HepG2 (cell line): Measurements from ENCODE around the gene PNLIPRP1. TPM values are rescaled to one million over a fixed set of nuclear protein-coding genes. Genes with fewer than 3 reads are reported as not detected.

Experiments
- ATAC-seq: fragments of 200-7000 bp; cut with Tn5 transposase; 3 replicates; pipeline ENCODE4 v1.9.1; 2020; ENCODE audit warnings: mild to moderate bottlenecking, moderate library complexity
- BruUV-seq: library from RNA; stranded (reverse); fragments of 400-500 nt; replicated peaks from 2 replicates; lab custom pipeline; 2021; lab: Mats Ljungman, UMichigan
- CTCF ChIA-PET: fragments of 300-600 bp; formaldehyde crosslinking; extraction: SDS; loops from one replicate; lab custom pipeline; 2021; ENCODE audit warnings: low total read pairs, inconsistent platforms, low intra/inter-chr PET ratio; lab: Yijun Ruan, JAX
- POLR2A ChIA-PET: fragments of 350-600 bp; sonication (Branson Sonifier 250); formaldehyde crosslinking; loops from one replicate; lab custom pipeline; 2020; ENCODE audit warnings: antibody characterized with exemption, inconsistent platforms; lab: Yijun Ruan, JAX
- DNase-seq: peaks from one replicate; pipeline ENCODE4 v3.0.0-alpha.2; 2015; ENCODE audit warnings: low spot score
- FAIRE-seq: peaks from 3 replicates; lab custom pipeline; 2011; peaks lifted over from hg19 to GRCh38; lab: Jason Lieb, UNC
- H2AFZ ChIP-seq: one replicate; pipeline ENCODE4 v1.6.1; 2011; ENCODE audit warnings: low read length, inconsistent platforms
- H3K27ac ChIP-seq: fragments of 300-600 bp; 3 replicates; pipeline ENCODE4 v1.8.0; 2011; ENCODE audit warnings: mixed run types, mild to moderate bottlenecking, mixed read lengths, low read length, inconsistent platforms; ENCODE audit not compliant: insufficient read depth; ENCODE audit errors: extremely low read length
- H3K27me3 ChIP-seq, 2 experiments: fragments of 200-600 bp in 1 of 2; 2 replicates in 1 of 2; 3 replicates in 1 of 2; pipeline versions ENCODE4 v1.6.0 to v1.8.0; 2011; ENCODE audit warnings: low read length in 2 of 2, mild to moderate bottlenecking in 2 of 2, moderate library complexity in 2 of 2, inconsistent platforms in 1 of 2; ENCODE audit not compliant: insufficient read depth in 2 of 2, control insufficient read depth in 1 of 2
- H3K36me3 ChIP-seq, 2 experiments: fragments of 200-600 bp in 1 of 2; replicated peaks in 1 of 2; 2 replicates in 1 of 2; 3 replicates in 1 of 2; pipeline versions ENCODE4 v1.5.1 to v1.8.0; 2011; ENCODE audit warnings: low read length in 2 of 2, inconsistent platforms in 1 of 2; ENCODE audit not compliant: insufficient read depth in 2 of 2, control insufficient read depth in 1 of 2
- H3K4me1 ChIP-seq: 2 replicates; pipeline ENCODE4 v1.5.1; 2012; ENCODE audit warnings: low read length, inconsistent platforms; ENCODE audit not compliant: insufficient read depth
- H3K4me2 ChIP-seq: 2 replicates; pipeline ENCODE4 v1.6.0; 2011; ENCODE audit warnings: low read depth, low read length, inconsistent platforms
- H3K4me3 ChIP-seq, 3 experiments: fragments of 200-600 bp in 1 of 3; sonication (generic), shearing (Covaris generic) in 1 of 3; replicated peaks in 1 of 3; 2 replicates each; pipeline ENCODE4 v1.5.1; 2011 to 2016; ENCODE audit warnings: low read length in 3 of 3, inconsistent platforms in 2 of 3, low read depth in 2 of 3, mild to moderate bottlenecking in 2 of 3, control low read depth in 1 of 3, mixed read lengths in 1 of 3; ENCODE audit not compliant: insufficient read depth in 1 of 3
- H3K79me2 ChIP-seq: one replicate; pipeline ENCODE4 v1.6.1; 2011; ENCODE audit warnings: low read length, inconsistent platforms; ENCODE audit not compliant: insufficient read depth
- H3K9ac ChIP-seq: 2 replicates; pipeline ENCODE4 v1.6.0; 2011; ENCODE audit warnings: mild to moderate bottlenecking, low read depth, low read length, inconsistent platforms; ENCODE audit not compliant: insufficient read depth
- H3K9me3 ChIP-seq: 2 replicates; pipeline ENCODE4 v1.5.1; 2012; ENCODE audit warnings: mild to moderate bottlenecking, low read length
- H4K20me1 ChIP-seq: 2 replicates; pipeline ENCODE4 v1.6.0; 2011; ENCODE audit warnings: inconsistent platforms, mild to moderate bottlenecking, low read length, moderate library complexity; ENCODE audit not compliant: insufficient read depth
- ATF7 ChIP-seq, 2 experiments: fragments of 450-650 bp in 1 of 2; sonication (generic) in 1 of 2; formaldehyde crosslinking in 1 of 2; IDR thresholded peaks; 2 replicates each; pipeline versions ENCODE4 v1.4.0 to v1.6.1; 2016 to 2020; ENCODE audit warnings: antibody characterized with exemption in 1 of 2, mild to moderate bottlenecking in 1 of 2, missing genetic modification reagents in 1 of 2
- CTCF ChIP-seq: sonication (generic); formaldehyde crosslinking; IDR thresholded peaks from 2 replicates; pipeline ENCODE4 v1.5.0; 2020; ENCODE audit warnings: mild to moderate bottlenecking, missing genetic modification reagents, moderate library complexity
- NFAT5 ChIP-seq: sonication (generic); formaldehyde crosslinking; IDR thresholded peaks from 2 replicates; pipeline ENCODE4 v1.4.0; 2020; ENCODE audit warnings: missing genetic modification reagents
- RBM39 ChIP-seq: fragments of 200-400 bp; formaldehyde crosslinking; IDR thresholded peaks from one replicate; pipeline ENCODE4 v1.6.1; 2018; ENCODE audit warnings: antibody characterized with exemption, mild to moderate bottlenecking, low read depth, low read length; ENCODE audit not compliant: poor library complexity, severe bottlenecking
- XRCC5 ChIP-seq: fragments of 200-400 bp; formaldehyde crosslinking; optimal IDR thresholded peaks from 2 replicates; pipeline ENCODE3; 2017; ENCODE audit warnings: mild to moderate bottlenecking, low read length
- ZFP82 ChIP-seq: sonication (generic); formaldehyde crosslinking; IDR thresholded peaks from 2 replicates; pipeline ENCODE4 v1.5.1; 2020; ENCODE audit warnings: mild to moderate bottlenecking, missing genetic modification reagents, borderline replicate concordance
- ZNF558 ChIP-seq: sonication (generic); formaldehyde crosslinking; IDR thresholded peaks from 2 replicates; pipeline ENCODE4 v1.9.0; 2022; ENCODE audit warnings: mild to moderate bottlenecking, missing genetic modification reagents, borderline replicate concordance
- ZNF570 ChIP-seq: sonication (generic); formaldehyde crosslinking; IDR thresholded peaks from 2 replicates; pipeline ENCODE4 v1.4.0; 2020; ENCODE audit warnings: mild to moderate bottlenecking, missing genetic modification reagents, borderline replicate concordance
- ZNF773 ChIP-seq: sonication (generic); formaldehyde crosslinking; IDR thresholded peaks from 2 replicates; pipeline ENCODE4 v1.4.0; 2020; ENCODE audit warnings: missing genetic modification reagents, borderline replicate concordance
- WGBS: methylation state at CpG from one replicate; pipeline ENCODE4 v1.1.6; 2017; ENCODE audit warnings: low lambda C conversion rate; 5-methylcytosine and 5-hydroxymethylcytosine counted together
- in situ Hi-C: cut with HindIII; loops from 2 replicates; pipeline ENCODE4 v1.10.0; 2017; ENCODE audit warnings: low pct_unique_long_range_greater_than_20kb; ENCODE audit not compliant: extremely low pct_ligation_motif_present
- intact Hi-C: fragments of 100-400 bp; cut with micrococcal nuclease; formaldehyde crosslinking; loops from one replicate; pipeline ENCODE4 v1.10.0; 2022; ENCODE audit not compliant: unreplicated experiment
- polyA plus RNA-seq, 8 experiments: library from polyadenylated mRNA; depleted of rRNA in 3 of 8; stranded (reverse) in 7 of 8; unstranded in 1 of 8; fragments of >200 nt; fragmentation: Illumina TruSeq in 4 of 8; extraction: Trizol in 4 of 8; gene quantifications; 2 replicates each; pipeline versions ENCODE4 v1.2.1 to v1.2.3, GENCODE V29; 2011 to 2016; ENCODE audit warnings: low read depth in 4 of 8, missing spikeins in 1 of 8, mixed read lengths in 1 of 8; ENCODE audit not compliant: insufficient read depth in 1 of 8
- total RNA-seq, 5 experiments: library from RNA; depleted of rRNA; stranded (reverse); fragments of >200 nt; fragmentation: Illumina TruSeq; extraction: Trizol; gene quantifications; 2 replicates each; pipeline ENCODE4 v1.2.3, GENCODE V29; 2016; ENCODE audit warnings: low read depth in 1 of 5

The PNLIPRP1 gene
- total and polyA plus RNA-seq, 2 of the 13 experiments (the other 11 are each of a cell fraction or from before 2014, with no cell fraction given) = not detected

GRCh38 chr10:116653885-116654284, 63.1 kb downstream of the PNLIPRP1 start:
- Histone ChIP-seq H2AFZ (no peak overlapping the region), H3K36me3 (no peaks in the 10 kb centered on the region), H3K79me2 (no peaks in the 10 kb centered on the region), H3K9me3 (no peaks in the 10 kb centered on the region), H3K4me2 (no peak overlapping the region), H3K27me3 (peaks cover 0 to 1% of the 10 kb centered on the region in 2 experiments; a peak in 1 of 5 replicates), H3K27ac (no peak overlapping the region), H3K4me1 (no peaks in the 10 kb centered on the region), H4K20me1 (no peaks in the 10 kb centered on the region), H3K9ac (no peak overlapping the region), H3K4me3 (no peak overlapping the region)
- ChIA-PET POLR2A (no interaction called here), CTCF (no interaction called here)
- intact Hi-C loops = no loop called here
- no peak for ATAC-seq
- in situ Hi-C loops = no loop called here
- no TSS peak for BruUV-seq
- no peak for DNase-seq
- no peak for FAIRE-seq
- TF ChIP-seq ATF7 (IDR thresholded peaks at IDR 0.05) (peak; percentile 96), ATF7 (CRISPR knock-in tag; IDR thresholded peaks at IDR 0.05) (no peak), RBM39 (no peak)
- WGBS = 19% methylated on average over 1 of the region's 1 CpG

- TF ChIP-seq ZFP82 (CRISPR knock-in tag) (no peak), ZNF773 (CRISPR knock-in tag) (no peak), XRCC5 (peak; percentile 19), ZNF570 (no peak), ZNF558 (no peak), NFAT5 (CRISPR knock-in tag) (no peak), CTCF (CRISPR knock-in tag) (peak; percentile 19)
- no TSS peak for BruUV-seq
- FAIRE-seq = no peak
- no peaks in the 10 kb centered on the region for H4K20me1 ChIP-seq
- no peak overlapping the region for H2AFZ ChIP-seq
- DNase-seq = peak; percentile 19
- ATAC-seq = peak; percentile 94
- H3K27me3 ChIP-seq = peaks cover 1 to 2% of the 10 kb centered on the region in 2 experiments; a peak in 1 of 5 replicates
- no peak overlapping the region for H3K9ac ChIP-seq
- no peak overlapping the region for H3K4me3 ChIP-seq
- POLR2A ChIA-PET = no interaction called here
- 10% methylated on average over 4 of the region's 4 CpGs for WGBS
- intact Hi-C loops = no loop called here
- CTCF ChIA-PET = no interaction called here
- H3K79me2 ChIP-seq = no peaks in the 10 kb centered on the region
- no peak overlapping the region for H3K4me2 ChIP-seq
- H3K36me3 ChIP-seq = no peaks in the 10 kb centered on the region
- H3K9me3 ChIP-seq = no peaks in the 10 kb centered on the region
- in situ Hi-C loops = no loop called here
- H3K27ac ChIP-seq = no peak overlapping the region
- no peaks in the 10 kb centered on the region for H3K4me1 ChIP-seq
Measured at GRCh38 chr10:116654816-116655215, 64.1 kb downstream of the PNLIPRP1 start.
